Transverse colon (tissue), 4 donors: ENCODE data around the gene C1orf159.

ENCODE experiments used
- EP300 ChIP-seq: sonication (generic); formaldehyde crosslinking; IDR thresholded peaks from one replicate; pipeline ENCODE4 v1.6.1; 2017; ENCODE audit warnings: antibody characterized with exemption, low read depth
- POLR2AphosphoS5 ChIP-seq, 3 donors: sonication (generic); formaldehyde crosslinking; IDR thresholded peaks; one replicate each; pipeline ENCODE4 v1.6.1; 2016; ENCODE audit warnings: antibody characterized with exemption in 3 of 3
- TF ChIP-seq, protein P1 (sequence below), 5 experiments: fragments of 200-600 bp in 3 of 5; fragments of 450-650 bp in 2 of 5; sonication (generic) in 3 of 5; IDR thresholded peaks; 1 replicate in 2 of 5; 2 replicates in 3 of 5; pipeline ENCODE4 v1.5.1; 2016 to 2017; ENCODE audit warnings: antibody characterized with exemption in 5 of 5, inconsistent platforms in 3 of 5, mild to moderate bottlenecking in 2 of 5, moderate library complexity in 1 of 5

GRCh38 chr1:1061682-1062345, 54.1 kb downstream of the C1orf159 start:
- TF ChIP-seq, protein P1, sequence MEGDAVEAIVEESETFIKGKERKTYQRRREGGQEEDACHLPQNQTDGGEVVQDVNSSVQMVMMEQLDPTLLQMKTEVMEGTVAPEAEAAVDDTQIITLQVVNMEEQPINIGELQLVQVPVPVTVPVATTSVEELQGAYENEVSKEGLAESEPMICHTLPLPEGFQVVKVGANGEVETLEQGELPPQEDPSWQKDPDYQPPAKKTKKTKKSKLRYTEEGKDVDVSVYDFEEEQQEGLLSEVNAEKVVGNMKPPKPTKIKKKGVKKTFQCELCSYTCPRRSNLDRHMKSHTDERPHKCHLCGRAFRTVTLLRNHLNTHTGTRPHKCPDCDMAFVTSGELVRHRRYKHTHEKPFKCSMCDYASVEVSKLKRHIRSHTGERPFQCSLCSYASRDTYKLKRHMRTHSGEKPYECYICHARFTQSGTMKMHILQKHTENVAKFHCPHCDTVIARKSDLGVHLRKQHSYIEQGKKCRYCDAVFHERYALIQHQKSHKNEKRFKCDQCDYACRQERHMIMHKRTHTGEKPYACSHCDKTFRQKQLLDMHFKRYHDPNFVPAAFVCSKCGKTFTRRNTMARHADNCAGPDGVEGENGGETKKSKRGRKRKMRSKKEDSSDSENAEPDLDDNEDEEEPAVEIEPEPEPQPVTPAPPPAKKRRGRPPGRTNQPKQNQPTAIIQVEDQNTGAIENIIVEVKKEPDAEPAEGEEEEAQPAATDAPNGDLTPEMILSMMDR (IDR thresholded peaks at IDR 0.05): no peak
- TF ChIP-seq EP300 (no peak), POLR2AphosphoS5 (IDR thresholded peaks at IDR 0.05) (no peak)
